Fibroblast of pulmonary artery (primary cell): ENCODE data around the gene HERPUD2.
"Not testable (repeated sequence)": the region's sequence is repeated elsewhere in the genome, so short reads cannot be mapped to it uniquely, and the experiment has no call there.

Source experiments
- DNase-seq: peaks from one replicate; pipeline ENCODE4 v3.0.0-alpha.2; 2010; ENCODE audit warnings: low read depth
- H3K4me3 ChIP-seq: replicated peaks from 2 replicates; pipeline ENCODE4 v1.5.1; 2011; ENCODE audit warnings: low read depth, mild to moderate bottlenecking, control low read depth, low read length, moderate library complexity
- TF ChIP-seq, protein P1 (sequence below): IDR thresholded peaks from 2 replicates; pipeline ENCODE4 v1.5.1; 2011; ENCODE audit warnings: mild to moderate bottlenecking, control low read depth, low read length, inconsistent platforms; ENCODE audit errors: missing control alignments

Gene HERPUD2

DNA sequence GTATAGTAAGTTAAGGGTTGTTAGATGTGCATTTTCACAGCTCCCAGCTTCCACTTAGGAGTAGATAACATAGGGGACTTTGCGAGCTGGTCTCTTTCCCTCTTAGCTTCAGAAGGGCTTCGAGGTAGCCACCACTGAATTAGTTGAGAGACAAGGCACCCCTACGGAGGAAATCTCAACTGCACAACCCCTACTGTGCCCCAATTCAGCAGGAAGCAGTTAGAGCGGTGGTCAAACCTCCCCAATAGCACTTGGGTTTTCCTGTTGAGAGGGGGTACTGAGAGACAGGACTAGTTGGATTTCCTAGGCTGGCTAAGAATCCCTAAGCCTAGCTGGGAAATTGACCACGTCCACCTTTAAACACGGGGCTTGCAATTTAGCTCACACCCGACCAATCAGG, 1.1 kb upstream of the HERPUD2 start:
- DNase-seq: no peak
- TF ChIP-seq, protein P1, sequence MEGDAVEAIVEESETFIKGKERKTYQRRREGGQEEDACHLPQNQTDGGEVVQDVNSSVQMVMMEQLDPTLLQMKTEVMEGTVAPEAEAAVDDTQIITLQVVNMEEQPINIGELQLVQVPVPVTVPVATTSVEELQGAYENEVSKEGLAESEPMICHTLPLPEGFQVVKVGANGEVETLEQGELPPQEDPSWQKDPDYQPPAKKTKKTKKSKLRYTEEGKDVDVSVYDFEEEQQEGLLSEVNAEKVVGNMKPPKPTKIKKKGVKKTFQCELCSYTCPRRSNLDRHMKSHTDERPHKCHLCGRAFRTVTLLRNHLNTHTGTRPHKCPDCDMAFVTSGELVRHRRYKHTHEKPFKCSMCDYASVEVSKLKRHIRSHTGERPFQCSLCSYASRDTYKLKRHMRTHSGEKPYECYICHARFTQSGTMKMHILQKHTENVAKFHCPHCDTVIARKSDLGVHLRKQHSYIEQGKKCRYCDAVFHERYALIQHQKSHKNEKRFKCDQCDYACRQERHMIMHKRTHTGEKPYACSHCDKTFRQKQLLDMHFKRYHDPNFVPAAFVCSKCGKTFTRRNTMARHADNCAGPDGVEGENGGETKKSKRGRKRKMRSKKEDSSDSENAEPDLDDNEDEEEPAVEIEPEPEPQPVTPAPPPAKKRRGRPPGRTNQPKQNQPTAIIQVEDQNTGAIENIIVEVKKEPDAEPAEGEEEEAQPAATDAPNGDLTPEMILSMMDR: no peak

DNA sequence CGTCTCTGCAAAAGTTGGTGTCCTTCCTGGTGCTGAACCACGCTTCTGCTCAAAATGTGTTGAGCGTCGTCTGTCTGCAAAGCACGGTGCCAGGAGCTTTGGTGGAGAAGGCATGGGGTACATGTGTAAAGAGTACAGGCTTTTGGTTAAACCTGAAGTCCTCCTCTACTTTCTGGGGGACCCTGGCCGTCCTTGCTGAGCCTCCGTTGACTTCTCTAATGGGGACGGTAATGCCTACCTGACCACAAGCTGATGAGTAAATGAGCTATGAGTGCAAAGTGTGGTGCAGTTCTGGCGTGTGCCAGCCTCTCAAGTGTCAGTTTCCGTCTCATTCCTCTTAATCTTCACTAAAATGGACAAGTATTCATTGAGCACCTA, 527 bp upstream of the HERPUD2 start:
- H3K4me3 ChIP-seq: peak overlapping the region; percentile 94
- no peak for DNase-seq
- TF ChIP-seq, protein P1: no peak

More for the DNA sequence above, 1.1 kb upstream of the HERPUD2 start:
- H3K4me3 ChIP-seq: peak overlapping the region; percentile 94

DNA sequence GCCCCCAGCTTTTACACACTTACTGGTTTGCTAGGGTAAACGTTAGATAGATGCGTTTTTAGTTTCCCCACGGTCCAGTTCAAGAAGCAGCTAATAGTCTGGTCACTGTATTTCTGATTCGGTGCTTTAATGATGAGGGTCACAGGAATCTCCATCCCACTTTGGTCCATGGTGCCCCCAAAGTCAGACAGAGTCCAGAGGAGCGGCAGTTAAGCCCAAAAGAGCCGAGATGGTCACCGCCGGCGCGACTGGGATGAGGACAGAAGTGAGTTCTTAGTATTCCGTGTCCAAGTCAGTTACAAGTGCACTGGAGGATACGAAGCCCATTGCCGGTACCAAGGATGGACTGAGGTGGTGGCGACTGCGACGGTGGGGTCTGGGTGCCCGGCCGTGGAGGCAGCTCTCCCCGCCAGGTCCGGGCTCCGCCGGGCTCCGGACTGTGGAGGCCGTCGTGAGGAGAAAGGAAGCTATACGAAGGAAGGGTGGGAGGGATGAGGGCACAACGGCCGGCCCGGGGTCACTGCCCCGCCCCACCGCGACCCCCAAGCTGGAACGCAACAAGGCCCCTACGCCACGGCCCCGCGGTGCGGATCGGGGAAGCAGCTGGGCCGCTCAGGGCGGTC, 663 bp downstream of the HERPUD2 start:
- peak overlapping the region; percentile 94 for H3K4me3 ChIP-seq
- no peak for DNase-seq
- TF ChIP-seq, protein P1: no peak

DNA sequence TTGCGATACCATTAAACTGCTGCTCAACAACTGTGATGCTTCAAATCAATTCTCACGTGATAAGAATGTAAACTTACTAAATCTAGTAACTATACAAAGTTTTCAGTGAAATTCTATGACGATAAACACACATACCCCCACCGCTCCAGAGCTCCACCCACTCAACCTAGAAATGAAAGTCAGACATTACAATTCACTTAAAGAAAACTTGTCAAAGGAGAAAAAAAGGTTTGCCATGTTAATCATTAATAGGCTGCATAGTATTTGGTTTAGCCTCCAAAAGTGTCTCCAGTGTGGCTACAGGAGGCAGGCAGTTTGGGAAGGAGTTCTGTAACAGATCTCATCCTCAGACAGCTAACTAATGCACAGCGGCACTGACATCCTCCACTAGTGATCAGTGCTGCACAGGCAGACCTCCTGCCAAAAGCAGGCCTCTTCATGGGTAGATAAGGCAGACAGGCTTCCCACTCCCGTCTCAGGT, 3.1 kb downstream of the HERPUD2 start:
- TF ChIP-seq, protein P1: no peak
- no peak for DNase-seq
- peak overlapping the region; percentile 94 for H3K4me3 ChIP-seq

DNA sequence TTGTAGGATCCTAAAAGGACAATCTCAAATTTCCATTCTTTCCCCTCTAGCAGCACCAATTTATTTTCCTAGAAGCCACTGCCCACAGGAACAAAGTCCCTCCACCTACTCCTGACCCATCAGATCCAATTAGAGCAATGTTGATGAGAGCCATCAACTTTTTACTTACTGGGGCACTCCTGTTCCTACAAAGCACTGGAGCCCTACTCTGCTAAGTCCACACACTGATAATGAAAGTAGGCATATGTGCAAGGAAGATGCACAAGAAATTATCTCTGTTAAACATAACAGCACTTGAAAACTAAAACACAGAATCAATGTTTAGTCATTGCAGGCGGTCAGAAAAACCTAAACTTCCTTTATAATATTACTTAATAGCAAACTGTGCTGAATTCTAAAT, 3.6 kb downstream of the HERPUD2 start:
- TF ChIP-seq, protein P1: no peak
- DNase-seq: no peak
- H3K4me3 ChIP-seq: peak overlapping the region; percentile 94

DNA sequence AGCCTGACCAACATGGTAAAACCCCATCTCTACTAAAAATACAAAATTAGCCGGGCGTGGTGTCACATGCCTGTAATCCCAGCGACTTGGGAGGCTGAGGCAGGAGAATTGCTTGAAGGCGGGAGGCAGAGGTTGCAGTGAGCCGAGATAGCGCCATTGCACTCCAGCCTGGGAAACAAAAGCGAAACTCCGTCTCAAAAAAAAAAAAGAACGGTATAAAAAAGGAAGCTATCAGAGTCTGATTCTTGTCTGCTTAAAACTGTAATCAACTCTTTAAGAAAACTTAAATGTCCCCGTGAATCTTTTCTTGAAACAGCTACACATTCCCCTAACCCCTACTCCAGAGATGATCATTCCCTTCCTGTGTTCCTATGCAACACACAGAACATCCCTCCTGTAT, 4.3 kb downstream of the HERPUD2 start:
- not testable (repeated sequence) for H3K4me3 ChIP-seq, DNase-seq

DNA sequence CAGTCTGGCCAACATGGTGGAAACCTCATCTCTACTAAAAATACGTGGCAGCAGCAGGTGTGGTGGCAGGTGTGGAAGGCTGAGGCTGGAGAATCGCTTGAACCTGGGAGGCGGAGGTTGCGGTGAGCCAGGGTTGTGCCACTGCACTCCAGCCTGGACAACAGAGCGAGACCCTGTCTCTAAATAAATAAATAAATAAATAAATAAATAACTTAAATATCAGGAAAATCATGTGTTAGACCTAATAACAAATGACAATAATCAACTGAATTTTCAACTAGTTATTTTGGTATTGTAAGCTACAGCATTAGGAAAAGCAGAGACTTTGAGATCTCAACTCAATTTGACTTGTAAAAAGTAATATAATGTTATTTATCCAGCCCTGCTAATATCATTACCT, 9.2 kb downstream of the HERPUD2 start:
- TF ChIP-seq, protein P1: no peak
- no peak for DNase-seq
- H3K4me3 ChIP-seq: no peak overlapping the region
